Fibroblast of the aortic adventitia (primary cell): ENCODE data around the gene ABRACL. TPM values are rescaled to one million over a fixed set of nuclear protein-coding genes. Genes with fewer than 3 reads are reported as not detected.
"Not testable (repeated sequence)": the region's sequence is repeated elsewhere in the genome, so short reads cannot be mapped to it uniquely, and the experiment has no call there.

Source experiments
- DNase-seq: peaks from one replicate; pipeline ENCODE4 v3.0.0-alpha.2; 2010; ENCODE audit warnings: low read depth
- H3K4me3 ChIP-seq: 2 replicates; pipeline ENCODE4 v1.5.1; 2011; ENCODE audit warnings: low read depth, mild to moderate bottlenecking, control low read depth, low read length, moderate library complexity
- CTCF ChIP-seq: IDR thresholded peaks from 2 replicates; pipeline ENCODE4 v1.5.1; 2011; ENCODE audit warnings: mild to moderate bottlenecking, low read length, control low read depth, inconsistent platforms; ENCODE audit not compliant: insufficient read depth
- total RNA-seq: library from RNA; depleted of rRNA; stranded (reverse); fragments of >200 nt; gene quantifications from 2 replicates; pipeline ENCODE4 v1.2.3, GENCODE V29; 2012; ENCODE audit warnings: low replicate concordance

ABRACL gene
- total RNA-seq, 1 donor: 32.2 TPM

GRCh38 chr6:139020689-139021088, 7.9 kb upstream of the ABRACL start:
- no peak overlapping the region for H3K4me3 ChIP-seq
- TF ChIP-seq CTCF: no peak
- no peak for DNase-seq

- DNase-seq, H3K4me3 ChIP-seq: not testable (repeated sequence)
Measured at GRCh38 chr6:139025416-139025815, 3.1 kb upstream of the ABRACL start.

GRCh38 chr6:139027620-139028182, 844 bp upstream of the ABRACL start:
- no peak for TF ChIP-seq CTCF
- peak overlapping the region; percentile 86 for H3K4me3 ChIP-seq
- peak; percentile 27 for DNase-seq

GRCh38 chr6:139028215-139028657, 309 bp upstream of the ABRACL start:
- DNase-seq: no peak
- H3K4me3 ChIP-seq: peak overlapping the region; percentile 86
- TF ChIP-seq CTCF: no peak

- DNase-seq: peak; percentile 61
- H3K4me3 ChIP-seq: peak overlapping the region; percentile 86
Measured at GRCh38 chr6:139029470-139030227, 1.1 kb downstream of the ABRACL start.

GRCh38 chr6:139030228-139030963, 1.9 kb downstream of the ABRACL start:
- H3K4me3 ChIP-seq: peak overlapping the region; percentile 86
- TF ChIP-seq CTCF: no peak
- DNase-seq: no peak

More at GRCh38 chr6:139029470-139030227, 1.1 kb downstream of the ABRACL start:
- no peak for TF ChIP-seq CTCF

- no peak for TF ChIP-seq CTCF
Measured at GRCh38 chr6:139037490-139037889, 8.9 kb downstream of the ABRACL start.

More at GRCh38 chr6:139037490-139037889, 8.9 kb downstream of the ABRACL start:
- peak; percentile 84 for DNase-seq
- H3K4me3 ChIP-seq: no peak overlapping the region
